HG03135 (cell line): Measurements from ENCODE around the gene GSTT2B.
"Not testable (repeated sequence)": the region's sequence is repeated elsewhere in the genome, so short reads cannot be mapped to it uniquely, and the experiment has no call there.

Experiments
- ATAC-seq: cut with Tn5 transposase; IDR thresholded peaks from one replicate; pipeline ENCODE4 v1.9.1; 2021; ENCODE audit warnings: mild to moderate bottlenecking, moderate library complexity; ENCODE audit not compliant: unreplicated experiment

Gene GSTT2B

DNA sequence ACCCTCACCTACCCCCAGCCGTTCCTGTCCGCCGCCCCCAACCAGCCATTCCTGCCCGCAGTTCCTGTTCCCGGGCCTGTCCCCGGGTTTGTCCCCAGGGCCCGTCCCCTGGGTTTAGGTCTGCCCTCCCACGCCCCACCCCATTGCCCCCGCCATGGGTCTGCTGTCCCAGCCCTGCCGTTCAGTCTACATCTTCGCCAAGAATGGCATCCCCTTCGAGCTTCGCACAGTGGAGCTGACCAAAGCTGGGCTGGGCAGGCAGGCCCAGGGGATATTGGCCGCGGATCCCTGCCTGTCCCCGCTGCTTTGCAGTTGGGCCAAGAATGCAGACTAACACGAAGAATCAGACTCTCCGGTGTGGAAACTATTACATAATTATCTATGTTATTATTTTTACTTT is 11.2 kb downstream of the GSTT2B start:
- not testable (repeated sequence) for ATAC-seq

- not testable (repeated sequence) for ATAC-seq
Measured at GRCh38 chr22:23947391-23947790, 13.6 kb downstream of the GSTT2B start.

DNA sequence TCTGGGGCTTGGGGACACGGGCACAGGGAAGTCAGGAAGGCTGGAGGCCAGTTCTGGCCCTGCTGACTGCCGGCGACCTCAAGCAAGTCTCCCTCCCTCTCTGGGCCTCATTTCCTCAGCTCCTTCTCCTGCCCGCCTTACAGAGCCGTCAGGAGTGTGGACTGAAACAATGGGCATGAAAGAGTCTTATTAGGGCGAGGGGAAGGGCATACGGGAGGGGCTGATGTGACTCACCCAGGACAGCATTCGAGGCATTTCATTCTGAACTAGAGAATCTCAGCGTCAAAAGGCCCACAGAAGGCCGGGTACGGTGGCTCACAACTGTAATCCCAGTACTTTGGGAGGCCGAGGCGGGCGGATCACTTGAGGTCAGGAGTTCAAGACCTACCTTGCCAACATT is 20.8 kb downstream of the GSTT2B start:
- not testable (repeated sequence) for ATAC-seq

GRCh38 chr22:23939017-23939357 is 22.0 kb downstream of the GSTT2B start:
- no peak for ATAC-seq

DNA sequence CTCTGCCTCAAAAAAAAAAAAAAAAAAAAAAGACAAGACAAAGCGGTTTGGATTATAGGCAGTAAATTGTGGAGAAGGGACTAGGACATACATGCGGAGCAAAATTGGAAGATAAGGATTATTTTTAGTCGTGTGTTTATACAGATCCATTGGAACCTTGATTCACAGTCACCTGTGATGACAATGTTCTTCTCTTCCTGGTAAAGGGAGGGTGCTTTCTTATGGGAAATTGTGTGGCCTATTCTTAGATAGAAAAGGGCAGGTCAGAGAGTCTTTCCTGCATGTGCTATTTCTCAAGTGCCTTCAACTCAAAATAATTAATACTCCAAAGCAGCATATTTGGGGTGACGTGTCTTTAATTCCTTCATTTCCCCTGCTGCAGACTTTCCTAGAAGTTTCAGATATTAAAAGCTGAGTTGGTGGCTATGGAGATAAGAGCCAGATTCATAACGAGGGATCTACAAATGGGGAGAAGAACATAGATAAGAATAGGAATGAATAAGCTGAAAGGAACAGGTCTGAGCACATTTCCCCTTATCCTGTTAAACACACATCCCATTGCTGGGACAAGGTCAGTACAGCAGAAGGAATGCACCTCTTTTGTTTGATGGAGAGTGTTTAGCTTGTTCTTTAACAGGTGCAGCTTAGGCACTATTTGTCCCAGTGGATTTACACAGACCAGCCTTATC is 22.5 kb downstream of the GSTT2B start:
- ATAC-seq = no peak

- no peak for ATAC-seq
Measured at GRCh38 chr22:23926561-23926960, 34.4 kb downstream of the GSTT2B start.

- ATAC-seq = no peak
Measured at GRCh38 chr22:23925020-23925606, 35.9 kb downstream of the GSTT2B start.

DNA sequence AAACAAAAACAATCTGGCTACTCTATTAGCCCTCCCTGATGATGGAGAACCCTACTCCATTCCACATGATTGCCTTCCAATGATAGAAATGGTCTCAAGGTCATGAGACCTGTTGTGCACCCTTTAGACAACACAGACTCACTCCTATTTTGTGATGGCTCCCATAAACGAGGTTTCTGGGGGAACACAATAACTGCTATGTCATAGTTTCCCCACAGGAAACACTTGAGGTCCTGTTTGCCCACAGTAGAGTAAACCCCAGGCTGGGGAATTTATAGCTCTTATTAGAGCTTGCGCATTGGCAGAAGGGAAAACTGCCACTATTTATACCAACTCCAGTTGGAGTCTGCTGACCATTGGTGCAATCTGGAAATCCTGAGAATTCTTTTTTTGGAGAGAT is 38.1 kb downstream of the GSTT2B start:
- ATAC-seq = no peak

GRCh38 chr22:23921586-23922201 is 39.3 kb downstream of the GSTT2B start:
- ATAC-seq = not testable (repeated sequence)

GRCh38 chr22:23920267-23920611 is 40.8 kb downstream of the GSTT2B start:
- not testable (repeated sequence) for ATAC-seq

DNA sequence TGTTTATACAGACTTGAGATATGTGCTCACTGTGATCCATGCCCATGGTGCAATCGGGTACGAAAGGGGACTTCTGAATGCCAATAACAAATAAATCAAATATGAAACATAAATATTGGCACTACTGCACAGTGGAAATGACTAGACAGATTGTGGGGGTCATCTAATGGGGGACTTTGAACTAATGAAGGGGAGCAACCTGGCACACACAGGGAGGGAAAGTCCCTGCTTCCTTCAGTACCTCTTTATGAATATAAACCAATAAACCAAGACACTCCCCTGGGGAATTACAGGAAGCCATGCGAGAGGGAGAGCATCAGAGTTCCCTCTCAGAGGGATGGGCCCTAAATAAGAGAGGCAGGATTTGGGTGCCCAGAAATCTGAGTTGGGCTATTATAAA is 45.7 kb downstream of the GSTT2B start:
- no peak for ATAC-seq

DNA sequence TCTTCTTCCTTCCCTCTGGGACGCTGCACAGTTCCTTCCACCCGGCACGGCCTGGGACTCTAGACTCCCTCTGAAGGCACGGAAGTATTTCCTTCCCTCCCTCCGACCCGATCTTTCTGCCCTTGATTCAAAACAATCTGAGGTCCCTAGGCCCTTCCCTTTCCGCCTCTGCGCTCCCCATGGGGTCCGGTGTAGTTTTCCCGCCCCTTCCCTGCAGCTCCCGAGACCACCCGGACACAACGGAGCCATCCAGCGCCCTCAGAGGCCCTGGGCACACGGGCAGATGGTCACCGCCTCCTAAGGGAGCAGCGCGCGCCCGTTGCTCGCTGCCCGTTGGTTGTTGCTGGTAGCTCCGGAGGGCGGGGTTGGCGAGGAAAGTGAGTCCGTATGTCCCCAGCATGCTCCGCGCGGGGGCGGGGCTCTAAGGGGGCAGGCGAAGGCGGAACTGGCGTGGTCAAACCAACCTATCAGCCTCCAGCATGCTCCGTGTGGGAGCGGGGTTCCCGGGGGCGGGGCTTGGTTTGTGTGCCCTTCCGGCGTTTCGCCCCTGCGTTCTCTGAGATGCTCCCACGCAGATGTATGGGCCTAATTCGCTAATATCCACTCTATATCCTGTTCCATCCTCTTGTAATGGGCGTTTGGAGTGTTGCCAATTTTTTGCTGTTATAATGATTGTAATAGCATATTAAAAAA is 47.2 kb downstream of the GSTT2B start:
- ATAC-seq = peak; percentile 97

- ATAC-seq = no peak
Measured at GRCh38 chr22:23913306-23913660, 47.7 kb downstream of the GSTT2B start.

DNA sequence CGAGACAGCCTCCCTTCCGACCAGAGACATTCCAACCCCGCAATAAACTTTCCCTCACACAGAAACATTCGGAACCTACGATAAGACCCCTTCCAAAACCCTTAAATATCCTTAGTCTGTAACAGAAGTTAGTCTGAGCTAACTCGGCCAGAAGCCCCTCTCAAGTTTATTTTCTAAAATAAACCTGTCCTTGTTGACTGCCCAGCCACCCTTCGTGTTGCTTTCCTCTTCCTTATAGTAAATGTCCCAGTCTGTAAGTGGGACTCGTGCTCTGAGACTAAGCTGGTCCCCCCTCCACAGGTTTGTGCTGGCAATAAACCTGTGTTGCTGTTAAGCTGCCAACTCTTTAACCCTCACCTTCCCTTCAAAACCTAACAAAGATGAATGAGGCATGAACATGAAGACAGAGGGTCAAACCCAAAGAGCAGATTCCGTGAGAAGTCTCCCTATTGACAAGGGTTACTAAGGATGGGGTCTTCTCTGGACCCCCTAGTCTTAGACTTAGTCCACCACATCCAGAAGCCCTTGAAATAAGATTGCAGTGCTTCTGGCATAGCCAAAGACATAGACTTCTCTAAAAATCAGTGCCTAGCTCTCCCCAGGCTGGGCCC is 48.6 kb downstream of the GSTT2B start:
- ATAC-seq = no peak

- no peak for ATAC-seq
Measured at GRCh38 chr22:23911318-23911980, 49.5 kb downstream of the GSTT2B start.

GRCh38 chr22:23910496-23911190 is 50.4 kb downstream of the GSTT2B start:
- ATAC-seq = no peak

- ATAC-seq = no peak
Measured at GRCh38 chr22:23909296-23909898, 51.6 kb downstream of the GSTT2B start.

DNA sequence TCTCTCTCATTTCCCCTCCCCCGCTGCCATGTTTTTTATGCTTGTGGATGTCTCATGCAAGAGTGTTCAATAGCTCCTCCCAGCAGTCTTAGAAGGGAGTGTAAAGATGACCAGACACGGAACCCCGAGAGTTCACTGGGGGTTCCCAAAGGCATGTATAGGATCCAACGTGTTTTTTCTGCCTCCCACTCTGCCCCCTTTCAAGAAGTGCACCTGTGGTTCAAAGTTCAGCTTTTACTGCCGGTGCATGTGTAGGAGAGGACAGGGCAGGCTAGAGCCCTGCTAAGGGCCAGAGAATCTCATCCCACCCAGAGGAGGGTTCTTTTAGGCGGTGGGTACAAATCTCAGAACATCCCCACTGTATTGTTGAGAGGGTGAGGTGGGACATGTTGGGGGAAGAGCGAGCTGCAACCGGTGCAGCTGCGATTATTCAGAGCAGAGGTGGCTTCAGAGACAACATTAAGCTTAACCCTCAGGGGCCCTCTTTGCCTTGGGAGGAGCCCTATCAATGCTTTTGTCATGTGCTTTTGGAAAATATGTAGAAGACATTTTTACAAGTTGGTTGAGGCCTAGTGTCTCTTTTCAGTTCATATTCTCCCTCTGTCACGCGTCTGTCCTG is 52.3 kb downstream of the GSTT2B start:
- no peak for ATAC-seq

GRCh38 chr22:23907423-23907822 is 53.6 kb downstream of the GSTT2B start:
- ATAC-seq = not testable (repeated sequence)
